Smooth muscle cell (in vitro differentiated cells): ENCODE results near the gene RYR2. TPM values are rescaled to one million over a fixed set of nuclear protein-coding genes. Genes with fewer than 3 reads are reported as not detected.

Experiments
- DNase-seq: peaks from one replicate; lab custom pipeline; 2025; ENCODE audit not compliant: unreplicated experiment; lab: John Stamatoyannopoulos, UW
- H2AFZ ChIP-seq: fragments of 200-600 bp; sonication (generic); 2 replicates; pipeline ENCODE4 v1.6.0; 2016; ENCODE audit warnings: antibody characterized with exemption, low read depth, mild to moderate bottlenecking
- H3F3A ChIP-seq: fragments of 200-600 bp; sonication (generic); 2 replicates; pipeline ENCODE4 v1.6.0; 2017; ENCODE audit warnings: antibody characterized with exemption, low read depth
- H3K27ac ChIP-seq: fragments of 200-600 bp; sonication (generic); 2 replicates; pipeline ENCODE4 v1.5.1; 2016; ENCODE audit warnings: low read depth, mild to moderate bottlenecking
- H3K27me3 ChIP-seq: fragments of 200-600 bp; sonication (generic); 2 replicates; pipeline ENCODE4 v1.6.1; 2016; ENCODE audit warnings: low read depth, mild to moderate bottlenecking
- H3K36me3 ChIP-seq: fragments of 200-600 bp; sonication (generic); 2 replicates; pipeline ENCODE4 v1.5.1; 2016; ENCODE audit warnings: low read depth
- H3K4me1 ChIP-seq: fragments of 200-600 bp; sonication (generic); 2 replicates; pipeline ENCODE4 v1.5.1; 2016; ENCODE audit warnings: low read depth
- H3K4me2 ChIP-seq: fragments of 200-600 bp; sonication (generic); 2 replicates; pipeline ENCODE4 v1.6.0; 2016; ENCODE audit warnings: mild to moderate bottlenecking
- H3K4me3 ChIP-seq: fragments of 200-600 bp; sonication (generic); 2 replicates; pipeline ENCODE4 v1.5.1; 2016; ENCODE audit warnings: mild to moderate bottlenecking
- H3K79me2 ChIP-seq: fragments of 200-600 bp; sonication (generic); 2 replicates; pipeline ENCODE4 v1.6.0; 2016; ENCODE audit warnings: low read depth, mild to moderate bottlenecking
- H3K9ac ChIP-seq: fragments of 200-600 bp; sonication (generic); 2 replicates; pipeline ENCODE4 v1.6.0; 2016; ENCODE audit warnings: low read depth
- H3K9me3 ChIP-seq: fragments of 200-600 bp; sonication (generic); replicated peaks from 2 replicates; pipeline ENCODE4 v1.5.1; 2016; ENCODE audit warnings: low read depth
- H4K20me1 ChIP-seq: fragments of 200-600 bp; sonication (generic); 2 replicates; pipeline ENCODE4 v1.6.0; 2016; ENCODE audit warnings: low read depth
- WGBS: methylation state at CpG from one replicate; pipeline ENCODE4 v1.1.7; 2016; ENCODE audit warnings: low lambda C conversion rate; 5-methylcytosine and 5-hydroxymethylcytosine counted together
- polyA plus RNA-seq: library from polyadenylated mRNA; unstranded; fragments of >200 nt; fragmentation: Nextera tagmentation; extraction: Ambion mirVana; gene quantifications from 2 replicates; pipeline ENCODE4 v1.2.1, GENCODE V29; 2016
- total RNA-seq: library from RNA; depleted of rRNA; stranded (reverse); fragments of >200 nt; gene quantifications from 2 replicates; pipeline ENCODE4 v1.2.3, GENCODE V29; 2014
- TF ChIP-seq, protein P1 (sequence below): fragments of 200-600 bp; sonication (generic); IDR thresholded peaks from 2 replicates; pipeline ENCODE4 v1.5.1; 2017; ENCODE audit warnings: borderline replicate concordance, mild to moderate bottlenecking, antibody characterized with exemption; ENCODE audit not compliant: insufficient read depth, poor library complexity, severe bottlenecking

RYR2 gene
- total and polyA plus RNA-seq, 2 experiments from 2014 or later: 0.09 TPM; not detected in 1

DNA sequence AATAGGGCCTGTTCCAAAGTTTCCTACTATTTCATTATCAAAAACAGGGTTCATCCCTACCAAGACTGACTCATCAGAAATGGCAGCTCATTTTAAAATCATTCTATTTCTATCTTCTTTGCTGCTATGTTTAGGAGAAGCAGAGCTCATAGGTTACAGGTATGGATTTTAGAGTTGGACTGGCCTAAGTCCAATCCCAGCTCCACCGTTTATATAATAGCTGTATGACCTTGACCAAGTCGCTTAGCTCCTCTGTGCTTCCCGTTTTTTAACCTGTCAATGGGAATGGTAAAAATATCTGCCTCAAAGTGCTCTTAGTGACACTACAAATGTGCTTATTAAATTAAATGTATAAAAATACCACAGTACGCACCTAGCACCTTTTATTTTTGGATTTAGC lies 436.1 kb downstream of the RYR2 start:
- Histone ChIP-seq H4K20me1 (no peaks in the 10 kb centered on the region), H3F3A (no peaks in the 10 kb centered on the region), H3K27me3 (no peaks in the 10 kb centered on the region), H3K4me3 (no peak overlapping the region), H3K27ac (no peak overlapping the region), H3K4me1 (no peaks in the 10 kb centered on the region), H3K4me2 (no peak overlapping the region), H2AFZ (no peak overlapping the region), H3K9ac (no peak overlapping the region), H3K79me2 (no peaks in the 10 kb centered on the region), H3K9me3 (no peaks in the 10 kb centered on the region), H3K36me3 (no peaks in the 10 kb centered on the region)
- 92% methylated on average over 4 of the region's 4 CpGs for WGBS
- TF ChIP-seq, protein P1, sequence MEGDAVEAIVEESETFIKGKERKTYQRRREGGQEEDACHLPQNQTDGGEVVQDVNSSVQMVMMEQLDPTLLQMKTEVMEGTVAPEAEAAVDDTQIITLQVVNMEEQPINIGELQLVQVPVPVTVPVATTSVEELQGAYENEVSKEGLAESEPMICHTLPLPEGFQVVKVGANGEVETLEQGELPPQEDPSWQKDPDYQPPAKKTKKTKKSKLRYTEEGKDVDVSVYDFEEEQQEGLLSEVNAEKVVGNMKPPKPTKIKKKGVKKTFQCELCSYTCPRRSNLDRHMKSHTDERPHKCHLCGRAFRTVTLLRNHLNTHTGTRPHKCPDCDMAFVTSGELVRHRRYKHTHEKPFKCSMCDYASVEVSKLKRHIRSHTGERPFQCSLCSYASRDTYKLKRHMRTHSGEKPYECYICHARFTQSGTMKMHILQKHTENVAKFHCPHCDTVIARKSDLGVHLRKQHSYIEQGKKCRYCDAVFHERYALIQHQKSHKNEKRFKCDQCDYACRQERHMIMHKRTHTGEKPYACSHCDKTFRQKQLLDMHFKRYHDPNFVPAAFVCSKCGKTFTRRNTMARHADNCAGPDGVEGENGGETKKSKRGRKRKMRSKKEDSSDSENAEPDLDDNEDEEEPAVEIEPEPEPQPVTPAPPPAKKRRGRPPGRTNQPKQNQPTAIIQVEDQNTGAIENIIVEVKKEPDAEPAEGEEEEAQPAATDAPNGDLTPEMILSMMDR: no peak
- no peak for DNase-seq

DNA sequence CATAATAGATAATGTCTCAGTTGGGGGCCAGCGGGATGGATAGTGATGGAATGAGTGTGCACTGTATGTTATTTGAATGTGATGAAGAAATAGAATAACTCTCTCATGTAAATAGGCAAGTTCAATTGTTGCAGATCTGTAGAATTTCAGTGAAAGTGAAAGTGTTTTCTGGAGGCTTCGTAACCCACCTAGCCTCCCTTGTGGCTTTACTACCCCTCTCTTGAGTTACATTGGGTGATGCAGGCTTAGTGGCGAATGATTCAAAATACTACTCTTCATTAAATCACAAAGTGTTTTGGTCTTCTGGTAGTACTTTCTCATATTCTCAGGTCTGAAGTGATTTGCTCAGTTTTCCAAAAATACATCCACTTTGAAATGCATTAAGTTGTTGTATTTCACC lies 436.9 kb downstream of the RYR2 start:
- TF ChIP-seq, protein P1: no peak
- no peaks in the 10 kb centered on the region for H3K36me3 ChIP-seq
- 94% methylated on average over 3 of the region's 3 CpGs for WGBS
- no peak overlapping the region for H2AFZ ChIP-seq
- no peak overlapping the region for H3K4me2 ChIP-seq
- no peak for DNase-seq
- no peaks in the 10 kb centered on the region for H3K9me3 ChIP-seq
- H3K4me1 ChIP-seq: no peaks in the 10 kb centered on the region
- H3K27me3 ChIP-seq: no peaks in the 10 kb centered on the region
- no peaks in the 10 kb centered on the region for H4K20me1 ChIP-seq
- H3F3A ChIP-seq: no peaks in the 10 kb centered on the region
- H3K9ac ChIP-seq: no peak overlapping the region
- no peaks in the 10 kb centered on the region for H3K79me2 ChIP-seq
- H3K27ac ChIP-seq: no peak overlapping the region
- H3K4me3 ChIP-seq: no peak overlapping the region

DNA sequence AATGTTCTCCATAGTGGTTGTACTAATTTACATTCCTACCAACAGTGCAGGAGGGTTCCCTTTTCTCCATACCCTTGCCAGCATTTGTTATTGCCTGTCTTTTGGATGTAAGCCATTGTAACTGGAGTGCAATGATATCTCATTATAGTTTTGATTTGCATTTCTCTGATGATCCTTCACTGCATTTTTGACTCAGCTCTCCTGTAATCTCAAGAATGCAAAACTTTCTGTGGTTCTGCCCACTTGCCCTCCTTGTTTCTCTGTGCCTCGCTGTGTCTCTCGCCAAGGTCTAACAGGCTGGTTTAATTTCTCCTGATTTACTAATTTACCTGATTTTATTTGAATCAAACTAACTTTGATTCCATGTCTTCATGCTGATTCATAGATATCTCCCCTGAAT lies 440.8 kb downstream of the RYR2 start:
- DNase-seq: no peak
- no peaks in the 10 kb centered on the region for H3F3A ChIP-seq
- no peaks in the 10 kb centered on the region for H4K20me1 ChIP-seq
- no peak overlapping the region for H3K9ac ChIP-seq
- no peaks in the 10 kb centered on the region for H3K79me2 ChIP-seq
- no peak overlapping the region for H3K4me3 ChIP-seq
- no peak overlapping the region for H3K4me2 ChIP-seq
- H3K4me1 ChIP-seq: no peaks in the 10 kb centered on the region
- no peaks in the 10 kb centered on the region for H3K9me3 ChIP-seq
- no peaks in the 10 kb centered on the region for H3K27me3 ChIP-seq
- H3K36me3 ChIP-seq: no peaks in the 10 kb centered on the region
- WGBS: 73% methylated on average over 2 of the region's 2 CpGs
- no peak overlapping the region for H3K27ac ChIP-seq
- no peak overlapping the region for H2AFZ ChIP-seq
- TF ChIP-seq, protein P1: no peak

DNA sequence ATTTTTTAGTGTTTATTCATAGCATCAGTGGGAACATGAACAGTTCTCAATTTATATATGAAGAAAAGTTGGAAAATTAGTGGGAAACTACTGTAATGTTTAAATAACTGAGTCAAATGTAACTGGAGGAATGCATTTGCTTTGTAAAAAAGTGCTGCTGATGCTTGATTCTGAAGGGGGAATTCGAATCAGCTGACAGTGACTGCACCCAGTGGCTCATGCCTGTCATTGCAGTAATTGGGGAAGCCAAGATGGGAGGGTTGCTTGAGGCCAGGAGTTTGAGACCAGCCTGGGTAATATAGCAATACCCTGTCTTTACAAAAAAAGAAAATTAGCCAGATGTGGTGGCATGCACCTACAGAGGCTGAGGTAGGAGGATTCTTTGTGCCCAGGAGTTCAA lies 450.4 kb downstream of the RYR2 start:
- 84% methylated on average over 1 of the region's 1 CpG for WGBS
- H3K4me3 ChIP-seq: no peak overlapping the region
- H4K20me1 ChIP-seq: no peaks in the 10 kb centered on the region
- no peak for DNase-seq
- TF ChIP-seq, protein P1: no peak
- no peak overlapping the region for H2AFZ ChIP-seq
- no peaks in the 10 kb centered on the region for H3K36me3 ChIP-seq
- no peak overlapping the region for H3K27ac ChIP-seq
- H3K9me3 ChIP-seq: no peaks in the 10 kb centered on the region
- no peaks in the 10 kb centered on the region for H3K79me2 ChIP-seq
- H3K9ac ChIP-seq: no peak overlapping the region
- H3K4me1 ChIP-seq: no peaks in the 10 kb centered on the region
- H3K27me3 ChIP-seq: no peaks in the 10 kb centered on the region
- no peak overlapping the region for H3K4me2 ChIP-seq
- H3F3A ChIP-seq: no peaks in the 10 kb centered on the region
